Renal cortex interstitium (tissue), 11 donors: ENCODE measurements around the gene GOLIM4. TPM values are rescaled to one million over a fixed set of nuclear protein-coding genes. Genes with fewer than 3 reads are reported as not detected.

Experiments used
- DNase-seq, 11 donors: peaks; one replicate each; pipeline ENCODE4 v3.0.0-alpha.2; 2013; ENCODE audit warnings: low read depth in 9 of 11, low spot score in 4 of 11; ENCODE audit errors: extremely low read depth in 1 of 11
- polyA plus RNA-seq, 3 donors: library from polyadenylated mRNA; unstranded; fragments of 120-200 nt; gene quantifications; one replicate each; pipeline ENCODE4 v1.2.1, GENCODE V29; 2013; ENCODE audit not compliant: insufficient read length in 3 of 3

Gene GOLIM4
- polyA plus RNA-seq, 3 donors: 90.8 to 110 (median 106) TPM

DNA sequence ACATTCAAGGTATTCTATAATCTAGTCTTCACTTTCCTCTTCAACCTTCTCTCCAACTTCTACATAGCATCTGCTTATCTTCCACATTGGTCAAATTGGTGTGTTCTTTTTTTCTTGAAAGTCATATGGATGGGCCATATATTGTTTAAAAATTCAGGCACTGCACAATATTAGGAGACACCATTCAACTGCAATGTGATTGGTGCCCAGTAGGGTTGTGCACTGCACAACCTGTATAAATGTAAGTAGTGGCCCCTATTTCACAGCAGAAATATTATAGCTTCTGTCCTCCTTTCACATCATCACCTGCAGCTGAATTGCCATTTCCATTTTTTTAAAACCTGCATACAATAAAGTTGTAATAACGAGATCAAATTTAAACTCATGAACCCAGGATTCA is 18.1 kb upstream of the GOLIM4 start:
- no peak for DNase-seq

DNA sequence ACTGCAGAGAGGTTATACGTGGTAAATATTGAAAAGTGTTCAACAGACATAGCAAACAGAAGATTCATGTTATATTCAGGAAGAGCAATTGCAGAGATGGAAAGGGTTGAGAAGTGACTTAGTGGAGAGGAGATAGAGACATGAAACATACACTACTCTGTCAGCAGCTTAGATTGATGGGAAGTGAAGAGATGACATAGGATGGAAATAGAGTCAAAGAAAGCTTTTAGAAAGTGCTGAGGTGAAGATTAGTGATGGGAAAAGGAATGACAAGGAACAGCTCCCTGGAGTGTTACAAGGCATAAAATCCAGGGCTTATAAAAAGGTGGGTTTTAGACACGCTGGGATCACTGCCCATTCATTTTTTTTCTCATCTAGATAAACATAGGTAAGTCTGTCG is 17.2 kb upstream of the GOLIM4 start:
- no peak for DNase-seq

DNA sequence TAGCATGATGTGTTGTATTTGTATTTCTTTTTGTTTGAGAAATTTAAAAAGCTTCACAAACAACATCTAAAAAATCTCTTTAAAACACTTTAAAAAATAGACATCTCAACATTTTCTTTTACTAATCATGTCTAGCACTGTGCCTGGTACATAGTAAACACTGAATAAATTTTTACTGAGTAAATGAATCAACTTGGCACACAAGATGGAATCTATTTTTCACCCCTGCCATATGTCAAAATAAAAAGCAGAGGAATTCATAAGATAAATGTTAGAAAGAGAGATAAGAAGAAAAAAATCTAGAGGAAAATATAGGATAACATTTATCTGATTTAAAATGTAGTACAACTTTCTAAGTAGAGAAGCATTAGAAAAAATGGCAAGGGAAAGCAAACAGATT is 8.6 kb upstream of the GOLIM4 start:
- DNase-seq: no peak

DNA sequence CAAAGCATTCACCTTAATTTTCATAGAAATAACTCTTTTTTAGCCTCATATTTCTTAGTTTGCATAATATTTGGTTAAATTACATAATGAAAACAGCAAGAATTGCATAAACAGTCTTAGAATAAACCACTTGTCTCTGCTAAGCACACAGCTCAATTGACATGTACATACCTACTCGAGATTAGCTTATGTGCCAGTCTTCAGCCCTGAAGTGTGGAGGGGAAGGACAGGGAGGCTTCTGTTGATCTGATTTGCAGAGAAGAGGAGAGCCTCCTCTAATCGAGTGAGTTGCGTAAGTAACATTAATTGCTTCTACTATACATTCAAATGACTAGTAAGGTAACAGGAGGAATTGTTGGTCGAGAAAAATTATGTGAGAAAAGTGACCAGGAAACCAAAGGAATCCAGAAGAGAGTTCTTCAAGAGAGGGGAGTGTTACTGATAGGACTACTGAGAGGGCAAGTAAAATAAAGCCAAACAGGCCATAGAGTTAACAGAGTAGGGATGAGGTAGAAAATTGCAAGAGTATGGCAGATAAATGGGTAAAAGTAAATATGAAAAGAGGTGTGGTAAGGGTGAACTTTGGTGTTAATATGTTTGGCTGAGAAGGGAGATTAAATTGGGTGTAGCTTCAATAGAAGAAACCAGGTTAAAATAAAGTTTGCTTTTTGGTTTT is 7.1 kb upstream of the GOLIM4 start:
- no peak for DNase-seq

DNA sequence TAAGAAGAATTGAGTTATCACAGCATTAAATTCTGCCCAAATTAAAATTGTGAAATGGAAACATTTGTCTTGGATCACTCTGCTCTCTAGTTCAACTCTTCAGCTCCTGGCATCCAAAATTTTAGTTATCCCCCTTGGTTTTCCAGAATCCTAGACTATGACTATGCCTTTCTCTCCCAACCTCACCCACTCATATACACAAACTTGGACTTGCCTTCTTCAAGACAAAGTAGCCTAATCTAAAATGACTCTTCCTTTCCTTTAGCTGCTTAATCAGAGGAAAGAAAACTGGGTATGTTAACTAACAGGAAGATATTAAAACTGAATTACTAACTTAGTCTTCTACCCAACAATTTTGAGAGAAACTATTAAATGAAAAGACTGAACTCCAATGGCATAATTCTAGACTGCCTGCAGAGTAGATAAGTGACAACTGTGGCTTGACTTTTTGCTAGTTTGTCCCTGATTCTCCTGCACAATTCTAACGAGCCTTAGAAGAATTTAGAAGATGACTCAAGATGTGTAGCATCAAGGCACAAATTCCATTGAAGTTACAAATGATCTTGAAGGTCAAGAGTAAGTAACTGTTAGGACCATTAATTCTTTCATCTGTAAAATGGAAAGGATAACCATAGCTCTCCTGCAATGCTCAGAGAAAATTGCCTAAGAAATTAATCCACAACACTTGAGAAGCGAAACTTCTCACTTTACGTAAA is 5.2 kb upstream of the GOLIM4 start:
- no peak for DNase-seq

- no peak for DNase-seq
Observed at GRCh38 chr3:168097381-168097780, 1.7 kb upstream of the GOLIM4 start.

GRCh38 chr3:168096210-168096652 is 507 bp upstream of the GOLIM4 start:
- DNase-seq: peak in 10 of 11 donors; percentile 50 to 80 (median 68)

DNA sequence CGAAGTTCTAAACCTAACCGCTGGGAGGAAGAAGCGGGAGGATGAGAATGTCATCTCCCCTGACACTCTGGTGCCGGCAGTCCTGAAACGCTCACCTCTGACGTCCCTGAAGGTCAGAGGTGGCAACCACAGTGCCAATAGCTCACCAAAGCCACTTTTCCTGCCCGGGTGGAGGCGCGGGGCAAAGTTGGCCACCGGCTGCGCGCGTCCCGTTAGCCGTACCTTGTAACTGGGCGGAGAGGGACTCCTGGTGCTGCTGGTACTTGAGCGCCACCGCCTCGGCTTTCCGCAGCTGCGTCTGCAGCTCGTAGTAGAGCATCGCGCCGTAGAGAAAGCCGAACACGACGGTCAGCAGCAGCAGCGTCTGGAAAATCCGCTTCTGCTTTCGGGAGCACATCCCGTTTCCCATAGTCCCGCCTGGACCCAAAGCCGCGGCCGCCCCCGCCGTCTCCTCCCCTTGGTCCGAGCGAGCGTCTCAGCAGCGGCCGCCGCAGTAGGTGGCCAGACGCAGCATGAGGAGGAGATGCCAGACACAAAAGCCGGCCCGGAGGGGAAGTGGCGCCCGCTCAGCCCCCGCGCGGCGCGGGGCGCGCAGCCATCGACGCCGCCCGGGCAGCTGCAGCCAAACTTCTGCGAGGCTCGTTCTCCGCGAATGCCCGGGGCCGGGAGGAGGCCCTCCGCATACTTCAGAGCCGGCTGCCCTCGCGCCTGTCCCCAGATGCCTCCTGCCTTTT is 680 bp downstream of the GOLIM4 start:
- peak in 9 of 11 donors; percentile 29 to 54 (median 39) for DNase-seq

DNA sequence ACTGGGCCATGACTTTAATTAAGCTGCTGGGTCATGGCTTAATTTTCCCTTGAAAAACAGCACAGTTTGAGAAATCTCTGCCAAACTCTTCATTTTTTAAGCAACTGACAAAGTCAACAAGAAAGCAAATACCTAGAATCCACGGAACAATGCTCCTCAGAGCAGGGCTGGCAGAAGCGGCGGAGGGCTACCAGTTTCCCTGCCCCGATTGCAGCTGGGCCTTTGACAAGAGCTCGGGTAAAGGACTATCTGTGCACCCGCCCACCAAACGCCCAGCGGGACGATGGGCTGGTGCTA is 1.2 kb downstream of the GOLIM4 start:
- DNase-seq: no peak

DNA sequence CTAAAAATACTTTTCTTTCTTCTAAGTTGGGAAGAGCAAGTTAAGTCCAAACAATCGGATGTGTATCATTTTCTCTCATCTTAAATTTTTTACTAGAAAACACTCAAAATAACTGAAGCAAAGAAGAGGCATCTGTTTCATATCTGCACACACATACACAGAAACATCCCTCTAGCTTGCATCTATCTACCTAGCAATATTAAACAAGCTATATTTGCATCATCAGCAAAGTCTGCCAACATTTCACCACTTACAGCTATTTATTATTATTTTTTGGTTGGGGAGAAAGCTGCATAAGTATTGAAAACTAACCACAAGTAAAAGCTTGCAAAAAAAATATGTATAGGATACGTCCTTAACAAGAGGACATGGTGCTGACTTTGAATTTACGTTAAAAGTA is 1.9 kb downstream of the GOLIM4 start:
- DNase-seq: no peak

DNA sequence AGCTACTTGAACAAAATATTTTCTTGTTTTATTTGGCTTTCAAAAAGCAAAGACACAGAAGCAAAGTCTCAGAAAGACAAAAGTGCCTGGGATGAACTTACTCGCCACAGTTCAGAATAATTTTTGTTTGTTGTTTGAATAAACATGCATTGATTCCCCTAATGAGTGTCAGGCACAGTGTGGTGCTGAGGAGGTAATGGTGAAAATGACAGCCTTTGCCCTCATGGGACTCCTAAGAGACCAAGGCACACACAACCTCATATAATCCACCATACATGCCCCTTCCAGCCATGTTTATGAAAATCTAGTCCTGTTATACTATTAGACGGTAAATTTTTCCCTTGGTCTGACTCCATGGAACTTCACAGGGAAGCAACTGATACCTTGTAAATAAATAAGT is 2.5 kb downstream of the GOLIM4 start:
- DNase-seq: no peak

GRCh38 chr3:168091941-168092340 is 3.8 kb downstream of the GOLIM4 start:
- no peak for DNase-seq

DNA sequence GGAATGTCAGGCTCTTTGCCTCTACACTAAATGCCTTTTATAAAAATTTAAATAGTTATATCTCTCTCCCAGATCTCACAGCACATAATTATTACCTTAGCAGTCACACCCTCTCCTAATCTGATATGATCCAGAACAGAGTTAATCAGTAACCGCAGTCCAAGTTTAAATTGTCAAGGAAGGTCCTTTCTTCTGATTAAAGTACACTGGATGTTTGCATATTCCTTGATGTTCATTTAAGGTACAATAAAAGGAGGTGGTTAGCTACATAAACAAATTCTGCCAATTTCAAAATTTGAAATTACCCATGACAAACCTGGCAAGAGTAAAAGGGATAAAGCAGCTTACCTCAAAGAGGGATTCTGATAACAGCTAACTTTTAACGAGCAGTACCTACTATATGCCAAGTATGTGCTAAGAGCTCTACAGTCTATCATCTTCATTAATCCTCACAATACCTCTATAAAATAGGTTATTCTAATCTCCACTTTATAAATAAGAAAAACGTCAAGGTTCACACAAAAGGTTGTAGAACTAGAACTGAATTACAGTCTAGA is 4.3 kb downstream of the GOLIM4 start:
- no peak for DNase-seq

DNA sequence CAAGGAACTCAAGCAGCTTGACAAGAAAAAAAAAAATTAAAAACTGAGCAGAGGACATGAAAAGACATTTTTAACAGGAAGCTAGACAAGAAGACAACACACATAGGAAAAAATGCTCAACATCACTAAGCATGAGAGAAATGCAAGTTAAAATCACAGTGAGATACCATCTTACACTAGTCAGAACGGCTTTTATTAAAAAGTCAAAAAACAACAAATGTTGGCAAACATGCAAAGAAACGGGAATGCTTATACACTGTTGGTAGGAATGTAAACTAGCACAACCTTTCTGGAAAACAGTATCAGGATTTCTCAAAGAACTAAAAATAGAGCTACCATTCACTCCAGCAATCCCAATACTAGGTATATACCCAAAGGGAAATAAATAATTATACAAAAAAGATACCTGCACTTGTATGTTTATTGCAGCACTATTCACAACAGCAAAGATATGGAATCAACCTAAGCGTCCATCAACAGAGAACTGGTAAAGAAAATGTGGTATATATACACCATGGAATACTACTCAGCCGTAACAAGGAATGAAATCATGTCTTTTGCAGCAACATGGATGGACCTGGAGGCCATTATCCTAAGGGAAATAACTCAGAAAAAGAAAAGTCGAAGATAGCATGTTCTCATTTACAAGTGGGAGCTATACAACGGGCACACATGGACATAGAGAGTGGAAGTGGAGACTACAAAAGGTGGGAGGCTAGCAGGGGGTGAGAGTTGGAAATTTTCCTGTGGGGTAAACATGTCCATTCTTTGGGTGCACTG is 5.2 kb downstream of the GOLIM4 start:
- DNase-seq: no peak

- DNase-seq: no peak
Observed at GRCh38 chr3:168089179-168089771, 6.4 kb downstream of the GOLIM4 start.

DNA sequence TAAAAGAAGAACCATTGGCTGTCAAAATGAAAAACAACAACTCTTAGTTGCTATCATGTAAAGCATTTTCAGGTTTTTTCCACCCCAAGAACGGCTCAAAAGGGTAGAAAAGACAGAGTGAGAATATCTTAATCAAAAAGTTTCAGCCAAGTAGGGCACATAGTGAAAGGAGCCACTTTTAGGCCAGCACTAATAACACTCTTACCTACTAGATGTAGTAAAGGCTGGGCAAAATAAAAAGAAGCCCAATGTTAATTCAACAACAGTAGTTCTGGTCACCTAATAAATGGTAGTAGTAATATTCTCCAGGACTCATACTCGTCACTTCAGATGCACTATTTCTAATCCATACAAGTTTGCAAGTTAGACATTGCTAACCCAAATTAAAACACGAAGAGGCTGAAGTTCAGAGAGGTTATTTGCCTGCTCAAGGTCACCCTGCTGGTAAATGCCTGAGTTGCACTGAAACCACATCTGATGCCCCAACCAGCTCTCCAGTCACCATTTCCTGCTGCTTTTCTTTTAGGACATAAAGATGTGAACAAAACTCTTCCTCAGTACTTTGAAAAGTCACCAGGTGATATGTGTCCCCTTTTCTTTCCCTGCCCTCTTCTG is 7.5 kb downstream of the GOLIM4 start:
- no peak for DNase-seq

GRCh38 chr3:168087539-168087938 is 8.2 kb downstream of the GOLIM4 start:
- DNase-seq: no peak

- no peak for DNase-seq
Observed at GRCh38 chr3:168086541-168087260, 9.0 kb downstream of the GOLIM4 start.
